RPMI7951 (cell line): Measurements from ENCODE around the gene OSCP1. TPM values are rescaled to one million over a fixed set of nuclear protein-coding genes. Genes with fewer than 3 reads are reported as not detected.
A peak's percentile ranks its signal among the peaks of the same experiment; 100 is the strongest.

Experiments used
- DNase-seq: peaks from one replicate; pipeline ENCODE4 v3.0.0-alpha.2; 2012; ENCODE audit warnings: low read depth
- total RNA-seq: library from RNA; depleted of rRNA; stranded (reverse); fragments of >200 nt; shearing (Covaris generic); gene quantifications from 2 replicates; pipeline ENCODE4 v1.2.3, GENCODE V29; 2014

OSCP1 gene
- total RNA-seq, 1 experiment from 2014 or later = 11.9 TPM

DNA sequence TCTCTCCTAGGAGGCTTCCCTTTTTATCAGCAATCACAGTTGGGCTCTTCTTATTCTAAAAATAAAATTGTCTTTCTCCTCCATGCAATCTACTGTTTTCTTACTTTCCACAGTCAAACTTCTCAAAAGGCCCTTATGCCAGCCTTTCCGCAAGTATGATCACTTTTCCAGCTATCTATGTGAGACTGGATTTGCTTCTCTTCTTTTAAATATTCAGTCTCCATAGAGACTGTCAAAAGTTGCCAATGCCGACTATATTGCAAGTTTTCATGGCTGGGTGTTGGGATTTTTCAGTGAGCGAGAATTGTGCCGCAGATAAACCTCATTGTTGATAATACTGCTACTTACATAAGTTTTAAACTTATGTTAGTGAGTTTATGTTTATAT lies 47.8 kb downstream of the OSCP1 start:
- no peak for DNase-seq

DNA sequence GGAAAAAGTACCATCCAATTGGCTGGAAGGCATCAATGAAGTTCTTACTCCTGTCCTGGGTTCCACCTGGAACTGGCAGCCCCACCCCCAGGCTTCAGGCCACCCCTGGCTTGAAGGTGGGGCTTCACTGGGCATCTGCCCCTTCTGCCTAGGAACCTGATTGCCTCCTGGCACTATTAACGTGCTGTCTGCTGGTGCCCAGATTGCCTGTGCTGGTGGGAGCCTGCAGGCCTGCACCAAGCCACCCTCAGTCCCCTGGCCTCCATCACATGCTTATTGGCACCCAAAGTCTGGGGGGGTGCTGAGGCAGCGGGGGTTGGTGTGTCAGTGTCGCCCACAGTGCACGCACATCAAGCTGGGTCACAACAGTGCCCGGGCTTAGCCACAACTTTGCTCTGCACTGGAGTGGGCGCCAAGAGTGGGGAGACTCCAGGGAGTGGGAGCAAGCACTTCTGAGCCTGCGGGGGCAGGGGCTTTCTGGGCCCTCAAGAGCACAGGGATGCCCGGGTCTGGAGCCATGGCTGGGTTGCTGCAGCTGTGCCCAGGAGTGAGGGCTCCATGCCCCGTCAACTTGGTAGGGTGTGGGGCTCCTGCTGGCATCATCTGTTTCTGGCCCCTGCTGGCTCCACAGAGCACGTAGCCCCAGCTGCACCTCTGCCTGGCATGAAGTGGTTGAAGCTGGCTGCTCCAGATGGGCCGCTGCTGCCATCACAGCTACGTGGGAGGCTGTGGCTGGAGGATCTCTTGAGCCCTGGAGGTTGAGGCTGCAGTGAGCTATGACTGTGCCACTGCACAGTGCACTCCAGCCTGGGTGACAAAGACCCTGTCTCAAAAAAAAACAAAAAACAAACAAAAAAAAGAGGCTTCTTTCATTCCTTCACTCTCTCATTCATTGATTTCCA lies 48.4 kb downstream of the OSCP1 start:
- DNase-seq = no peak

DNA sequence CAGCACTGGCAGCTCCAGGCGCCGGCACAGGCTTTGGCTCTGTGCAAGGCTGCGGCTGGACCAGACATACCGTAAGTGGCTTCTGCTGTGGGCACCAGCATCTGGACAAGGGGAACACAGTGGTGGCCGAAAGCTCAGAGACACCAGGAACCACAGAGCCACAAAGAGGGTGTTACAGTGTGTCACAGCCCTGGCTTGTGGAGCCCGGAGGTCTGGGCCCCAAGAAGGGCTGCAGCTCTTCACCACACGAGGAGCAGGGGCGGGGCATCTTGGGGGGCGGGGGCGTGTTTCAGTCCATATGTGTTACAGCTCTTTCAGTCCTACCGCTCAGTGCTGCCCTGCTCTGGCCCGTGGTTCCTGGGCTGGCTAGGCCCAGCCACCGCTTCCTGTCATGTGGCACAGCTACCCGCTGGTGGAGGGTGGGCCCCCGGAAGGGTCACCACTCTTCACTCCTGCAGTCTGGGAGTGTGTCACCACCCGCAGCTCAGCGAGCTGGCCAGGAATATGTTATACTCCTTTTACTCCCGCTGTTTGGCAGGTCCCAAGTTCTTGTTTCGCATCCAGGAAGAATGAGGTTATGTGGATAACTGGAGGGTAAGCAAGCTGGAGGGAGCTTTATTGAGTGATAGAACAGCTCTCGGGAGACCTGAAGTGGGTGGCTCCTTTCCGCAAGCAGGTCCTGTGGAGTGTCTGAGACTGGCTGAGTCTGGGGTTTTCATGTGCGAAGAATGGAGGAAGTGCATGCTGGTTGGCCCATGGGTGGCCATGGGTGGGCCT lies 49.2 kb downstream of the OSCP1 start:
- peak; percentile 93 for DNase-seq

DNA sequence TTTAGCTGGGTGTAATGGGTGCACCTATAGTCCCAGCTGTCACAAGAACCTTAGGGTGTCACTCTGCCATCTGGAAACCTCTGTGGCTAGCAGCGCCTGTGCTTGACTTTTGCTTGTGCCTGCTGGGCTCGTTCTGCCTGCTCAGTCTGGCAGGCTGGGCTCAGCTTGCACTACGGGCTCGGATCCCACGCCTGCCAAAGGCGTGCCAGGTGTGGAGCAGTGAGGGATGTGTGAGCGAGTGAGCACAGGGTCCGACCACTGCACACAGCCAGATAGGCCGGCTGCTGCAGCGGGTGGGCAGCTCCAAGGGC lies 49.8 kb downstream of the OSCP1 start:
- no peak for DNase-seq

DNA sequence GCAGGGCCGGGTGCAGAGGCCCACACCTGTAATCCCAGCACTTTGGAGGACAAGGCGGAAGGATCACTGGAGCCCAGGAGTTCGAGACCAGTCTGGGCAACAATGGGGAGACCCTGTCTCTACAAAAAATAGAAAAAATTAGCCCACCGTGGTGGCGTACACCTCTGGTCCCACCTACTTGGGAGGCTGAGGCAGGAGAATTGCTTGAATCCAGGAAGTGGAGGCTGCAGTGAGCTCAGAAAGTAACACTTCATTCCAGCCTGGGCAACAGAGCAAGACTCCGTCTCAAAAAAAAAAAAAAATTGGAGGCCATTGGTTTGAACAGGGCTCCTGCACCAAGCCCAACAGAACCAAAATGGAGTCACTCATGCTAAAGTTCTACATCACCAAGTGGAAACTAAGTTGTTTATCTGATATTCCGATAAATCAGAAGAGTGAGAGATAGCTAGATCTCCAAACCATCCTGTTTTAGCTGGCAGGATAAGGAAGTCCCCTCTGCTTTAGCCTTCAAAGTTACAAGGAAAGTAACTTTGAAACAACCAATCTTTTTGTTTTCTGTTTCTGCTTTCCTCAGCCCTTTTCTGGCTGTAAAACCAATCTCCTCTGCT lies 51.8 kb downstream of the OSCP1 start:
- DNase-seq = no peak

DNA sequence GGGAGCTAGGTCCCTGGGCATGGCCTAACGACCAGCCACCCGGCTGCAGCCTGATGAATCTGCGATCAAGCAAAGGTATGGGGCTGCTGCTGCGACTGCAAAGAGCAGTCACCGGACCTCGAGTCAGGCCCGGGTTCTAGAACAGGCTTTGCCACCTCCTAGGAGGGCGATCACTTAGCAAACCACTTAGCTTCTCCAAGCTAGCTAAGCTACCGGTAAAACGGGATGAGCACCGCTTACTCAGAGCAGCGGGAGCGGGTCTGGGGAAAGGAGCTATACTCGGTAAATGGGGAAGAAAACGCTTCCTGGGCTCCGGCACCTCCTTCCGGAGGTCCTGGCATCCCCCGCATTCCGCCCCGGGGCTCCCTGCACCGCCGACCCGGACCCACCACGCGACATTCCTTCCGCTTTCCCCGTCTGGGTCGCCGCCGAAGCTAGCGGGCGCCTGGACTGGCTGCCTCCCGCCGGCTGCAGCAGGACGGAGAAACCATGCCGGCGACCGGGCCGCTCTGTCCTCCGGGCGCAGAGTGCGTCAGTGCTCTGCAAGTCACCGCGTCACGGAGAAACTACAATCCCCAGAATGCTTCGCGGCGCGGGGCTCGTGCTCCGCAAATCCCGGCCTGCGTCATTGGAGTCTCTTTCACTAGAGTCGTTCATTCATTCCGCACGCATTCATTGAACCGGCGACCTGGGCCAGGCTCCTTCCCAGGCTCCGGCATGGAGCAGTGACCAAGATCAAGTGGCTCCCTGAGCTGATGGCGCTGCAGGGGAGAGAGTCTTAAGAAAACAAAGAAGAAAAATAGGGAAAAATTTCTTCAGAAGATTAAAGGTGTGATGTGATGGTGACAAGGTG lies 52.6 kb downstream of the OSCP1 start, which contains the start of gene LSM10:
TSS of gene LSM10 (minus strand) at position 531 of the 853 bp plus-strand sequence. CDS start 3,779 bp downstream, outside the sequence.
- peak; percentile 92 for DNase-seq

DNA sequence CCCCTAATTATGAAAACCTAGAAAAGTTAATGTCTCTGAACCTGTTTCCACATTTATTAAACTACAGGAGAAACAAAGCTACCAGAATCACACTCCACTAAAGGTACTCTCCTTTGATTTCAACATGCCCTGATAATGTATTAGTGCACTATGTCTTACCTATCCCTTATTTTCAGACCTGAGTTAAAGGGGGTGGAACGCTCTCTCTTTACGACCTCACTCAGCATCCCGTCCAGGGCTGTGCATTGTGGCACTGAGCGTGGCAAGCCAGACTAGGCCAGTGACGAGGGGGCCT lies 53.2 kb downstream of the OSCP1 start:
- DNase-seq = no peak

DNA sequence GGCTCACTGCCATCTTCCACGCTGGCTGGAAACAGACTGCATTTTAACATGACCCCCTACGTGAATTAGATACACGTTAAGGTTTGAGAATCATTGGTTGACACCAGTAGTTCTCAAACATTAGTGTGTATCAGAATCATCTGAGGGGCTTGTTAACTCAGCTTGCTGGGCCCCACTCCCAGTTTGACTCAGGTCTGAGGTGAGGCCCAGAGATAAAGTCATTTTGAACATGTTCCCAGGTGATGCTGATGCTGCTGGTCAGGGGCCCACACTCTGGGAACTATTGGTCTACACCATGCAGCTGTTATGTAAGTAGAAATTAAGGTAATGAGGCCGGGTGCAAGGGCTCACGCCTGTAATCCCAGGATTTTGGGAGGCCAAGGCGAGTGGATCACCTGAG lies 53.9 kb downstream of the OSCP1 start:
- DNase-seq = no peak

DNA sequence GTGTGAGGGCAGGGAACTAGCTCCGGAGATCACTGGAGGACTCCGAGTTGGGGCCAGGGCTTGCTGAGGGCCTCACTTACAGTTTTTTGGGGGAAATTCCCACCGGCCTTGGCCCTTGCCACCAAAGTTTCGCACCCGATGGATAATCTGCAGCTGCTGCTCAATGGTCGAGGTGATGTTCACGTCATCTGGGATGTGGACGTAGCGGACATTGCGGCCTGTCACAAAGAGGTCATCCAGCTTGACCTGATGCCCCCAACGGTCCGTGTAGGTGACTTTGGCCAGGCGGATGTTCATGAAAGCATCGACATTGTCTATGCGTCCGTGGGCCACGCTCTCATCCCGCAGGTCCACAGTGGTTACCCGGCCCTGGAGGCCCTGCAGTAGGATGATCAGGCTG lies 56.6 kb downstream of the OSCP1 start:
- DNase-seq = no peak

DNA sequence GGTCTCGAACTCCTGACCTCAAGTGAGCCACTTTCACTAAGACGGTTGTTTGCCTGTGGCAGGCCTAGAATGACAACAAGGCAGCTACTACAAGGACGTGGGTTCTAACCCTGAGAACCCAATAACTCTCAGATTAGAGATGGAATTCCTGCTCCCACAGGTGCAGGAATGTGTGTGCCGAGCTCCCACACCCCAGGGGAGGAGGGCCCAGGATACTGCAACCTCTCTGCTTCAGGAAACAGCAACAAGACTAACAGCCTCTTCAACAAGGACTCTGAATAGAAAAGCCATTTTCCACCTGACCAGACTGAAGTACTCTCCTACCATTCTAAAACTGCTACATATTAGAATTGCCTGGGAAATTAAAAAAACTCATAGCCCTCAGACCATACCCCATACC lies 57.4 kb downstream of the OSCP1 start:
- DNase-seq = no peak

DNA sequence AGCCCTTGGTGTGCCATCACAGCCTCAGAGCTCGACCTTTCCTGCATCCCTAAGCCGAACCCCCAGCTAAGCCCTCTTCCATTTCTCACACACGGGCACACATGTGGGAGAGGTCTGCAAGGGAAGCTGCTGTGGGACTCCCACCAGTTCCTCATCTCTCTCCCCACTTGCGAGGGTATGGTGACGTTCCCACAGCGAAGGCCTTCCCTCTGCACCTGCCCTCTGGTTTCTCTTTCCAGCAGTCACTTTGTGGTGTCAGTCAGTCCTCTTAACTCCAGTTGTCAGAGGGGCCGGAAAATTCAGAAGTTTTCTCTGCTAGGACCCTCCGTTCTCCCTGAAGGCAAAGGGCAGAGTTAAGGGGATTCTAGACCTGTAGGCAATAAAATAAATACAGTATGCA lies 59.0 kb downstream of the OSCP1 start:
- DNase-seq = no peak

DNA sequence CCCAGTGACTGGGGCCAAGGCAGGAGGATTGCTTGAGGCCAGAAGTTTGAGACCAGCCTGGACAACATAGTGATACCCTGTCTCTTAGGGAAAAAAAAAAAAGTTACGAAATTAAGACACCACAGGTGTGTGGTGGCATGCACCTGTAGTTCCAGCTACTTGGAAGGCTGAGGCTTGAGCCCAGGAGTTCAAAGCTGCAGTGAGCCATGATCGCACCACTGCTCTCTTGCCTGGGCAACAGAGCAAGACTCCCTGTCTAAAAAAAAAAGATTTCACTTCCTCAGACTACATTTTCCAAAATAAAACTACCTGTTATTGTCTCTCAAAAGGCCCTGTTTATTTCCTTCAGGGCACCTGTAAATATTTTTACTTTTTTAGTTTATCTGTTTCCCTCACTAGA lies 59.8 kb downstream of the OSCP1 start:
- DNase-seq = no peak

DNA sequence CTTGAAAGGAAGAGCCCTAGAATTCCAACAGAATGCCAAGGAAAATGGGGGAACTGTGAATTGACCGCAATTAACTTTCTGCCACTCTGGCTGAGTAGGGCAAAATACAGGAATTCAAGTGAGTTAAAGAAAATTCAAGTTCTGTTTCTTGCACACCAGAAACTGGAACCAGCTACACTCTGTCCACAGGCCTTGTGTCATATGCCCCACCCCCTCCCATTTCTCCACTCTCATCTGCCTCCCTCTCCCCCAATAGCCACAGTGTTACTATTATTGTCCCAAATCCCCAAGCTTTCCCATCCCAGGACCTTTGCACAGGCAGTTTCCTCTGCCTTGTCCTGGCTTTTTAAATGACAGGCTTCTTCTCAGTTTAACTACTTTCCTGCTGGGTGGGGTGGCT lies 60.3 kb downstream of the OSCP1 start:
- no peak for DNase-seq

DNA sequence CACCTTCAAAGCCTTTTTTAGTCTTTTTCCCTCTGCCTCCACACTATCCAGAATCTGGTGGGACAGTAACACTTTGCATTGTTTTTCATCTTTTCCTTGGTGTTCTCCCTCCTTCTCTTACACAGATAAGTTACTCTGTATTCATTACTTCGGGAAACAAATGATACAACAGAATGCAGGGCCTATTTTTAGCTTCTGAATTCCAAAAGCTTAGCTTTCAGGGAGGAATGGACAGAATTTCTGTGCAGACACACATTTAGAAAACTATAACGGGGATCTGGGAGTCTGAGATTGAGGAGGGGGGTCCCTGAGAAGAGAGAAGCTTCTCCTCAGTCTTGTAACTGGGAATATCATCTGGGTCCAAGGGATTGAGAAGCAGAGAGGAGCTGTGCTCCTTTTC lies 61.0 kb downstream of the OSCP1 start:
- DNase-seq = no peak

DNA sequence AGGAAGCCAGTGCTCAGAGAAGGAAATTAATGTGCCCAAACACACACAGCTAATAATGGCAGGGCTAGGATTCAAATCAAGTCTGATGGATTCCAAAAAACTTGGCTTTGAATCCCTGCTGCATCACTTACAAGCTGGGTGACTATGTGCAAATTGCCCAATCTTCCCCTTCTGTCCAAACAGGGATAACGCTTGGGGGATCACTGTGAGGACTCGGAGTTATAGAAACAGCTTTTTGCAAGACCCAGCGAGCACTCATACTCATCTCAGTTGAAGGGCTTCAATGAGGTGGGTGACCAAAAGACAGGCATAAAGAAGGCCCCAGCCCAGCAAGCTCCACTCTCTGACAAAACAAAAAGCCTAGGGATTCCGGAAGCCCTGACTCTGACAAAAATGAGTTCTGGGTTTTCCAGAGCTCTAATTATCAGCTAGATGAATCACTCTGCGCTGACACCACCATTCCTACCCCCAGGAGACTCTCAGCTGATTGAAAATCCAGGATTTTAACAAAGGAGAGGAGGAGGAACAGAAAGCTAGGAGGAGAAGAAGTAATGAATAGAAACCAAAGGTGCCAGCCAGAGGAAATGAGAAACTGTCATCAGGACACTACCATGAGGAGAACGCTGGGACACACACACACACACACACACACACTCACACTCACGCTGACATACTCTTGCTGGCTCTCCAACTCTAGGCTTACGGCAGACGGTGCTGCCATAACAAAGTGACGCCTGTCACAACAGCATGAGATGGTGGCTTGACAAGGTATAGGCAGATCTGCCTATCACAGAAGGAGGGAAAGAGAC lies 62.9 kb downstream of the OSCP1 start:
- peak; percentile 83 for DNase-seq

DNA sequence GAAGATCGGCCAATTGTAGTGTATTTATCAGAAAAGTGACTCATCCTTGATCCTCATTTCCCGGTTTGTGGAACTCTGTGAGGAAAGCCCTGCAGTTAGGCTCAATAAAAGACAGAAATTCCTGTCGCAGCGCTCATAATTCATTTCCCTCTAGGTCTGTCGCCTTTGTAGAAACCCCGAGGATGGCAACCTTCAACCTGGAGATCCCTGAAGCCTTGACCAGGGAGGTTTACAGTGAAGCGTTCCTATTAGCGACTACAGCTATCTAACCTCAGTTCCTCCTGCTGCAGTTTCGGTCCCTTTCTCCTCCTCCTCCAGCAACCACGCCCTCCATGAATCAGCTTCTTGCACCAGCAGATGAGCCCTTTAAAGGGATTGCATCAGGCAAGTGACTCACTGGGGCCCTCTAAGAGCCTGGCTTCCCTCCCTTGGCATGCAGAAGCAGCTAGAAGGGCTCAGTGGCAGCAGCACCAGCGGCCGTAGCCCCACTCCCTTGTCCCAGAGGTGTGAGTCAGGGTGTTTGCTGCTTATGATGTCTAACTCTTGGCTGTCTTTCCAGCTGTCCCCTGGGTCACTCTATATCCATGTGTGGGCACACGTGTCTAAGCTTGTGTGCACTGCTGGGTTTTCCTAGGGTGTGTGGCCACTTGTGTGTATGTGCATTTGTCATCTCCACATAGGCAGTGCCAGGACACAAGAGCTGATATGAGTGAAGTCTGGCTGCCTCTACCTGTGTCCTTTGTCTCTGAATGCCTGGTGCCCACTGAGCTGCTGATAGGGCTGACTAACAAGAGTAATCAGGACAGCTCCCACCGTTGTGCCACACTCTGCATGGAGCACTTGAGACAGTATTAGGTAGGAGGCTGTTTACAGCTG lies 63.7 kb downstream of the OSCP1 start:
- peak; percentile 100 for DNase-seq

DNA sequence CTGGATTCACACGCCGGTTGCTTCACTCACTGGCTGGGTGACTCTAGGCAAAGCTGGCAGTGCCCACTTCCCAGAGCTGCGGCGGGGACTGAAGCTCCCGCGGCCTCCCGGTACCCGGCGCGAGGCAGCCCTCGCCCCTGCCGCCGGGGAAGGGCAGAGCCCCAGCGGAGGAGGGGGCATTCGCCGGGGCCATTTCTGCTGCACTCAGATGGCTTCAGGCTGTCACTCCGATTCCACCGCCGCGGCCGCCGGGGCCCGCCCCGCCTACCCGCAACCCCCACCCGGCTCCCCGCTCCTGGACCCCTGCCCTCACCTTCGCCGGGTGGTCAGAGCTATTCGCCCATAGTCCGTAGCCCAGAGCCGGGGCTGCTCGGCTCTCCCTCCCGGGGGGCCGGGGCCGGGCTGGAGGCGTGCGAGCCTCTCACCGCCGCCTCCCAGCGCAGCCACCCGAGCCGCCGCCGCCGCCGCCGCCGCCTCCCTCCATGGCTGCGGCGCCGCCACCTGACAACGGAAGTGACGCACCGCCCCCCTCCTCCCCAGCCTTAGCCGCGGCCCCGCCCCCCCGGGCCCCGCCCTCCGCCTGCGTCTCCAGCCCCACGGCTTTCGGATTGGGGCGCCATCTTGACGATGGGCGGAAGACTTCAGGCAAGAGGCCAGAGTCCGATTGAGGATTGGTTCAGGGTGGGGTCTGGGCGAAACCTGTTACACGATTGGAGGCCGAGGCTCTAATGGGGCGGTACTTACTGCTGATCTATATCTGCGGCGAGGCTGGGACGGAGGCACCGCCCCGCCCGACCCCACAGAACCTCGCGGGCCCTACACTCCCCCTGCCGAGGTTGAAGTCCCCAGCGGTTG lies 64.6 kb downstream of the OSCP1 start, which contains the start of gene STK40:
TSS of gene STK40 (minus strand) at position 515 of the 855 bp plus-strand sequence. CDS start 24,592 bp downstream, outside the sequence.
- DNase-seq = peak; percentile 99

DNA sequence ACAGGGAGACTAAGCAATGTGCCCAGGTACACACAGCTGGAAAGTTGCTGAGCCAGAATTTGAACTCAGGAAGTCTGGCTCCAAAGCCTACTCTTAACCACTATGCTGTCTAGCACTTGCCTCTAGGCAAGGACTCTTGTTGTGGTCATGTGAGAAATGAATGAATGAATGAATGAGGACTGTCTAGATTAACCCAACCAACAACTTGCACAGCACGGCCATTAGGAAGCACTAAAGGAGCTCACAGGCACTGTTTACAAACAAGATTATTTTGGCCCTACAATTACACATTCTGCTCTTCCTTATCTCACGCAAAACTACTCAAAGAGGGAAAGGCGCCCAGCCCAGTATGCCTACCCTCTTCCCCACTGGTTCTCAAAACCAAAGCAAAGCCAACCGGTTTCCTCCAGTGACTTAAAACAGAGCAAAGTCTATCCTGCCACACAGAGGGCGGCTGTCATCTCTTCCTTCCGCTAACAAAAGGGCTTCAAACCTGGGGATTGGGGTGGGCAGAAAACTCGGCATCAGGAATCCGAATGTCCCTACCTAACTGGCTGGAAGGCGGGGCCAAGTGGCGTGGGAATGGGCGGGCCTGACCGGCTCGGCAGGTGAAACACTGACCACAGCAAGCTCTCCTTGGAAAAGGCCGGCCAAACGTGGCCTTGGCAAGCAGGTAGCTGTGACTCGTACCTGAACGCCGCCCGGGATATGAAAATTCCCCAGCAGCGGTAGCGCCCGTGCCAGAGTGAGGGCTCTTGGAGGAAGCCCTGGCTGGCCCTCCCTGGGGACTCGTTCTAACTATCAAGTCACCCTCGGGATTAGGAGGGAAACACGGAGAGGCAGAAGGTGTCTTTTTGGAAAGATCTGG lies 65.5 kb downstream of the OSCP1 start:
- DNase-seq = peak; percentile 32
